IMR-90 (cell line): ENCODE results near the gene TAF1D. TPM values are rescaled to one million over a fixed set of nuclear protein-coding genes. Genes with fewer than 3 reads are reported as not detected.

Experiments
- ATAC-seq: fragments of 200-7000 bp; cut with Tn5 transposase; 2 replicates; pipeline ENCODE4 v1.9.1; 2020; ENCODE audit warnings: low read depth, mild to moderate bottlenecking, moderate library complexity
- BruUV-seq: library from RNA; stranded (reverse); fragments of 400-500 nt; replicated peaks from 2 replicates; lab custom pipeline; 2021; lab: Mats Ljungman, UMichigan
- CTCF ChIA-PET: fragments of 300-600 bp; formaldehyde crosslinking; extraction: SDS; loops from one replicate; lab custom pipeline; 2021; ENCODE audit warnings: antibody characterized with exemption; lab: Yijun Ruan, JAX
- POLR2A ChIA-PET: fragments of 300-600 bp; sonication (Branson Sonifier 250); formaldehyde crosslinking; loops from one replicate; lab custom pipeline; 2022; ENCODE audit warnings: antibody characterized with exemption; ENCODE audit not compliant: unreplicated experiment; lab: Charles Lee
- DNase-seq: peaks from one replicate; pipeline ENCODE4 v3.0.0; 2013
- H2AFZ ChIP-seq: replicated peaks from 2 replicates; pipeline ENCODE3; 2013; ENCODE audit warnings: low read length, mild to moderate bottlenecking; ENCODE audit not compliant: poor library complexity
- H2AK5ac ChIP-seq: 2 replicates; pipeline ENCODE4 v1.6.1; 2013; ENCODE audit warnings: low read depth, low read length, inconsistent platforms
- H2AK9ac ChIP-seq: replicated peaks from 2 replicates; pipeline ENCODE3; 2013; ENCODE audit warnings: mild to moderate bottlenecking, low read depth, low read length, moderate library complexity; ENCODE audit not compliant: poor library complexity
- H2BK120ac ChIP-seq: 2 replicates; pipeline ENCODE4 v1.6.1; 2013; ENCODE audit warnings: low read depth, low read length, inconsistent platforms
- H2BK15ac ChIP-seq: 3 replicates; pipeline ENCODE4 v1.6.1; 2013; ENCODE audit warnings: low read depth, low read length, inconsistent platforms
- H2BK20ac ChIP-seq: 2 replicates; pipeline ENCODE4 v1.6.1; 2013; ENCODE audit warnings: low read depth, mild to moderate bottlenecking, inconsistent platforms, low read length, moderate library complexity
- H2BK5ac ChIP-seq: 2 replicates; pipeline ENCODE4 v1.6.1; 2013; ENCODE audit warnings: mild to moderate bottlenecking, low read depth, low read length, inconsistent platforms; ENCODE audit not compliant: poor library complexity, severe bottlenecking
- H3K14ac ChIP-seq: replicated peaks from 2 replicates; pipeline ENCODE4 v1.6.1; 2013; ENCODE audit warnings: low read depth, low read length, inconsistent platforms
- H3K18ac ChIP-seq: 2 replicates; pipeline ENCODE4 v1.6.1; 2013; ENCODE audit warnings: low read depth, low read length, control low read depth
- H3K23ac ChIP-seq: 2 replicates; pipeline ENCODE4 v1.6.1; 2013; ENCODE audit warnings: low read depth, low read length, inconsistent platforms
- H3K27ac ChIP-seq: 2 replicates; pipeline ENCODE4 v1.5.1; 2013; ENCODE audit warnings: mild to moderate bottlenecking, control low read depth, low read length; ENCODE audit not compliant: insufficient read depth
- H3K27me3 ChIP-seq: 2 replicates; pipeline ENCODE4 v1.6.1; 2013; ENCODE audit warnings: low read length; ENCODE audit not compliant: control insufficient read depth, insufficient read depth
- H3K36me3 ChIP-seq: 2 replicates; pipeline ENCODE4 v1.6.1; 2013; ENCODE audit warnings: low read length, mixed read lengths; ENCODE audit not compliant: control insufficient read depth, insufficient read depth
- H3K4ac ChIP-seq: 2 replicates; pipeline ENCODE4 v1.6.1; 2013; ENCODE audit warnings: low read depth, low read length, inconsistent platforms
- H3K4me1 ChIP-seq: 2 replicates; pipeline ENCODE4 v1.6.1; 2013; ENCODE audit warnings: low read length, mixed read lengths; ENCODE audit not compliant: control insufficient read depth, insufficient read depth
- H3K4me2 ChIP-seq: 2 replicates; pipeline ENCODE4 v1.6.1; 2013; ENCODE audit warnings: low read depth, mild to moderate bottlenecking, control low read depth, low read length, moderate library complexity
- H3K4me3 ChIP-seq: 2 replicates; pipeline ENCODE4 v1.5.1; 2013; ENCODE audit warnings: low read depth, mild to moderate bottlenecking, control low read depth, low read length, moderate library complexity; ENCODE audit not compliant: insufficient read depth
- H3K56ac ChIP-seq: 2 replicates; pipeline ENCODE4 v1.6.1; 2013; ENCODE audit warnings: low read length, inconsistent platforms; ENCODE audit not compliant: insufficient read depth; ENCODE audit errors: extremely low read depth
- H3K79me1 ChIP-seq, 2 experiments: 2 replicates each; pipeline ENCODE4 v1.6.1; 2013; ENCODE audit warnings: low read length in 2 of 2, inconsistent platforms in 1 of 2, low read depth in 1 of 2
- H3K9ac ChIP-seq: 2 replicates; pipeline ENCODE4 v1.6.1; 2013; ENCODE audit warnings: low read depth, low read length, control low read depth
- H3K9me1 ChIP-seq: 2 replicates; pipeline ENCODE4 v1.6.1; 2013; ENCODE audit warnings: low read length, inconsistent platforms; ENCODE audit not compliant: insufficient read depth
- H3K9me3 ChIP-seq: 2 replicates; pipeline ENCODE4 v1.6.1; 2013; ENCODE audit warnings: low read length; ENCODE audit not compliant: control insufficient read depth, insufficient read depth
- H4K20me1 ChIP-seq: 2 replicates; pipeline ENCODE4 v1.6.1; 2013; ENCODE audit warnings: low read length, inconsistent platforms; ENCODE audit not compliant: insufficient read depth
- H4K5ac ChIP-seq: 2 replicates; pipeline ENCODE4 v1.6.1; 2013; ENCODE audit warnings: mild to moderate bottlenecking, low read depth, low read length, control low read depth
- H4K8ac ChIP-seq, 2 experiments: 2 replicates each; pipeline ENCODE4 v1.6.1; 2013; ENCODE audit warnings: low read depth in 2 of 2, low read length in 2 of 2, control low read depth in 1 of 2, inconsistent platforms in 1 of 2
- H4K91ac ChIP-seq: 2 replicates; pipeline ENCODE4 v1.6.1; 2013; ENCODE audit warnings: low read depth, low read length, inconsistent platforms; ENCODE audit not compliant: insufficient read depth
- POLR2A ChIP-seq: IDR thresholded peaks from 2 replicates; pipeline ENCODE4 v1.6.1; 2012; ENCODE audit warnings: mild to moderate bottlenecking, low read depth, low read length
- RCOR1 ChIP-seq: IDR thresholded peaks from 2 replicates; pipeline ENCODE4 v1.6.1; 2012; ENCODE audit warnings: mild to moderate bottlenecking, low read length, improper control_type of control experiment; ENCODE audit not compliant: insufficient replicate concordance
- SMC3 ChIP-seq: fragments of 150-350 bp; IDR thresholded peaks from 2 replicates; pipeline ENCODE4 v1.6.1; 2016; ENCODE audit warnings: low read depth, mild to moderate bottlenecking, antibody characterized with exemption, low read length, moderate library complexity
- WGBS, 2 experiments: methylation state at CpG; one replicate each; pipeline versions ENCODE4 v1.1.5 to v1.1.7; 2013; ENCODE audit warnings: missing lambda C conversion rate in 2 of 2; ENCODE audit not compliant: insufficient read length in 1 of 2; ENCODE audit errors: extremely low coverage in 2 of 2; 5-methylcytosine and 5-hydroxymethylcytosine counted together
- dilution Hi-C: fragments of 300-500 bp; cut with HindIII; formaldehyde crosslinking; loops from one replicate; pipeline ENCODE4 v1.14.3; 2018; ENCODE audit warnings: low sequenced_read_pairs; ENCODE audit not compliant: unreplicated experiment
- in situ Hi-C: fragments of 300-500 bp; cut with MboI; formaldehyde crosslinking; loops from 3 replicates; pipeline ENCODE4 v1.14.3; 2019; ENCODE audit warnings: low sequenced_read_pairs, inconsistent platforms, mixed read lengths
- intact Hi-C: fragments of 100-400 bp; cut with micrococcal nuclease; formaldehyde crosslinking; loops from 2 replicates; pipeline ENCODE4 v1.10.0; 2022
- polyA plus RNA-seq, 3 experiments: library from polyadenylated mRNA; depleted of rRNA; stranded (reverse); fragments of >200 nt; gene quantifications; 2 replicates each; pipeline ENCODE4 v1.2.3, GENCODE V29; 2012; ENCODE audit warnings: low replicate concordance in 1 of 3
- total RNA-seq: library from RNA; depleted of rRNA; stranded (reverse); fragments of >200 nt; gene quantifications from 2 replicates; pipeline ENCODE4 v1.2.3, GENCODE V29; 2012
- TF ChIP-seq, protein P1 (sequence below): conservative IDR thresholded peaks from 2 replicates; pipeline ENCODE4 v1.5.1; 2012; ENCODE audit warnings: mild to moderate bottlenecking, low read depth, low read length, improper control_type of control experiment
- TF ChIP-seq, protein P2 (sequence below): fragments of 150-350 bp; IDR thresholded peaks from 2 replicates; pipeline ENCODE4 v1.6.1; 2016; ENCODE audit warnings: low read depth, mild to moderate bottlenecking, low read length, moderate library complexity, borderline replicate concordance

The TAF1D gene
- total and polyA plus RNA-seq, 2 of the 4 experiments (the other 2 are of a cell fraction): 56.8 to 133 TPM

DNA sequence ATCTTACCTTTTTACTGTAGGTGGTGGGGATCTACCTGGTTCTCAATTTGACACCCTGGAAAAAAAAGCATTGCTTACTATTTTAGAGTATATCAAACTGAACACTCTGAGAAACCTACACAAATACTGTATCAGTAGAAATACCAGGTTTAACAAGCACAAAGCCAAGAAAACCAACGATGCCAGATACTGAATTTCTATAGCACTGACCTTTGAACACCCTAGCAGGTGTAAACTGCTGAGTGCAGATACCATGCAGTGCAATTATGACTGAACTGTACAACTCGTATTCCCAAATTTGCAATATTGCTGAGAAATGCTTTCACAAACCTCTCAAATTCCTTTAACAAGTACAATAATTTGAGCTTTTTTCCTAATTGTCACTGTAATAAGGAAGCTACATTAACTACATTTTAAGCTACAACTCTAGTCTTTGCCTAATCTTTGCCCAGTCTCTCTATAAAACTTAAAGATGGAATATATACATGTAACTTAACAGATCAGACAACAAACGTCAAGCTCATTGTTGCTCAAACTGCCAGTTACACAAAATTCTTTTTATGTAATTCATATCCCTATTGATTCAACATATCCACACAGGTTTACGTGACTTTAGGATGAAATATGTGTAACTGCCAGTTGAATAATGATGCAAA, 8.9 kb downstream of the TAF1D start (continued):
- TF ChIP-seq SMC3: no peak

DNA sequence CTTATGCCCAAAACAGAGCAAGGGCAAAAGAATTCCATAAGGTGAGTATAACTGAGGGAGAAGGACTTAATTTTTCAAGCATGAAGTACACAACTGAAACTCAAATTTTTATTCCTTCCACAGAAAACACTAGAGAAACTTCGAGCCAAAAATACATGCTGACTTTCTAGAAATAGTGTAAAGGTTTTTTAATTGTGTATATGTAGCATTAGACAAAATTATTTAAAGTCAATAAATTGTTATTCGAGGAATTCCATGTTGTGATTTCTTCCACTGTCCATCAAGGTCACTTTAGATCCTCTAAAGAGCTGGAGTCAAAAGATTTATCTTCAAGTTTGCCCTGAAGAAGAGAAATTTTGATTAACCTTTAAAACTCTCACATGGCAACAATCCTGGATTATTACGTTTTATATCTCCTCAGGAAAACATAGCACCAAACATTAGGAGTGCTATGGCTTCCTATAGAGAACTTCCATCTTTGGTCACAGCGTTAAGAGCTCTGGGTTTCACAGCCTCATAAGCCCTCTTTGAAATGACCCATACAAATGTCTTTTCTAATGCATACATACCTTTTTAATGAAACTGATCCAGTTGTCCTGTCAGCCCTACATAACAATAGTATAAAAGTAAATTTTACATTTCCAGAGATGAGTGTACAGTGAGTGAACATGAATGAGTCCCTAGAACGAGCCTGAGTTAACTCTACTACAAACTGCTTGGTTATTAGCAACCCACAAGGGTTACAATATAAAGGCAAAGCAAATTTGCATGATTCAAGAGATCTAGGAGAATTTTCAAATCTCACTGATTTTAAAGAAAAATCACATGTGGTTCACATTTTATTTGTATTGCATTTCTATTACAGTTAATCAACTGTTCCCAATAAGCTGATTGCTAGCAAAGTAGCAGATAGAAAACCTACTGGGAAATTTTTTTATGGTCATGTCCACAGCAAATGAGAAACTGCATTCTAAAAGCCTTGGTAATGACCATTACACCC, 10.9 kb downstream of the TAF1D start:
- ATAC-seq (no peak), DNase-seq (no peak)
- no peak overlapping the region for H2AK9ac ChIP-seq
- dilution Hi-C loops: no loop called here
- no peak overlapping the region for H3K4me3 ChIP-seq
- CTCF ChIA-PET: no interaction called here
- H3K18ac ChIP-seq: no peak overlapping the region
- H4K8ac ChIP-seq: no peak overlapping the region
- H3K9ac ChIP-seq: no peak overlapping the region
- H3K4ac ChIP-seq: no peak overlapping the region
- no peak overlapping the region for H3K56ac ChIP-seq
- in situ Hi-C loops: loop anchor here (10.0 kb wide), 1 partner anchor 404 kb away; no protein-coding TSS in a partner anchor
- no peak overlapping the region for H3K27ac ChIP-seq
- H2AFZ ChIP-seq: no peak overlapping the region
- intact Hi-C loops: no loop called here
- POLR2A ChIA-PET: interaction anchor here (2.5 kb wide), 1 partner anchor 11 kb away, joined by 8 read pairs; the partner anchor contains the start of genes C11orf54 and TAF1D
- no peak overlapping the region for H3K4me2 ChIP-seq
- H3K4me1 ChIP-seq: peaks cover 14% of the 10 kb centered on the region
- no peak overlapping the region for H2BK5ac ChIP-seq
- H4K5ac ChIP-seq: no peak overlapping the region
- H3K23ac ChIP-seq: no peak overlapping the region
- H3K9me1 ChIP-seq: no peaks in the 10 kb centered on the region; the same call in 1 of the 2 replicates
- H3K36me3 ChIP-seq: peaks cover 38% of the 10 kb centered on the region
- H2BK120ac ChIP-seq: no peak overlapping the region
- no TSS peak for BruUV-seq
- no peak overlapping the region for H4K91ac ChIP-seq
- H3K9me3 ChIP-seq: no peaks in the 10 kb centered on the region
- H2BK15ac ChIP-seq: no peak overlapping the region
- WGBS, 2 experiments: 100% methylated on average over 1 of the region's 5 CpGs; no CpG with 5 or more reads in 1 of the 2 experiments
- no peak overlapping the region for H2BK20ac ChIP-seq
- TF ChIP-seq, protein P1, sequence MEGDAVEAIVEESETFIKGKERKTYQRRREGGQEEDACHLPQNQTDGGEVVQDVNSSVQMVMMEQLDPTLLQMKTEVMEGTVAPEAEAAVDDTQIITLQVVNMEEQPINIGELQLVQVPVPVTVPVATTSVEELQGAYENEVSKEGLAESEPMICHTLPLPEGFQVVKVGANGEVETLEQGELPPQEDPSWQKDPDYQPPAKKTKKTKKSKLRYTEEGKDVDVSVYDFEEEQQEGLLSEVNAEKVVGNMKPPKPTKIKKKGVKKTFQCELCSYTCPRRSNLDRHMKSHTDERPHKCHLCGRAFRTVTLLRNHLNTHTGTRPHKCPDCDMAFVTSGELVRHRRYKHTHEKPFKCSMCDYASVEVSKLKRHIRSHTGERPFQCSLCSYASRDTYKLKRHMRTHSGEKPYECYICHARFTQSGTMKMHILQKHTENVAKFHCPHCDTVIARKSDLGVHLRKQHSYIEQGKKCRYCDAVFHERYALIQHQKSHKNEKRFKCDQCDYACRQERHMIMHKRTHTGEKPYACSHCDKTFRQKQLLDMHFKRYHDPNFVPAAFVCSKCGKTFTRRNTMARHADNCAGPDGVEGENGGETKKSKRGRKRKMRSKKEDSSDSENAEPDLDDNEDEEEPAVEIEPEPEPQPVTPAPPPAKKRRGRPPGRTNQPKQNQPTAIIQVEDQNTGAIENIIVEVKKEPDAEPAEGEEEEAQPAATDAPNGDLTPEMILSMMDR: no peak
- TF ChIP-seq RCOR1: no peak
- TF ChIP-seq POLR2A: no peak
- TF ChIP-seq, protein P2, sequence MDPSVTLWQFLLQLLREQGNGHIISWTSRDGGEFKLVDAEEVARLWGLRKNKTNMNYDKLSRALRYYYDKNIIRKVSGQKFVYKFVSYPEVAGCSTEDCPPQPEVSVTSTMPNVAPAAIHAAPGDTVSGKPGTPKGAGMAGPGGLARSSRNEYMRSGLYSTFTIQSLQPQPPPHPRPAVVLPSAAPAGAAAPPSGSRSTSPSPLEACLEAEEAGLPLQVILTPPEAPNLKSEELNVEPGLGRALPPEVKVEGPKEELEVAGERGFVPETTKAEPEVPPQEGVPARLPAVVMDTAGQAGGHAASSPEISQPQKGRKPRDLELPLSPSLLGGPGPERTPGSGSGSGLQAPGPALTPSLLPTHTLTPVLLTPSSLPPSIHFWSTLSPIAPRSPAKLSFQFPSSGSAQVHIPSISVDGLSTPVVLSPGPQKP: no peak
- no peak overlapping the region for H2AK5ac ChIP-seq
- H3K27me3 ChIP-seq: no peaks in the 10 kb centered on the region
- H3K14ac ChIP-seq: no peak overlapping the region
- peaks cover 10 to 32% of the 10 kb centered on the region in 2 experiments; a peak in 2 of 4 replicates for H3K79me1 ChIP-seq
- H4K20me1 ChIP-seq: peaks cover 62% of the 10 kb centered on the region
